GM12892 (cell line): ENCODE data around the gene GRM1.

Experiments used
- POLR2A ChIP-seq: IDR thresholded peaks from 2 replicates; pipeline ENCODE4 v1.6.1; 2011; ENCODE audit warnings: low read depth, low read length, control low read depth
- POLR2AphosphoS5 ChIP-seq: IDR thresholded peaks from 2 replicates; pipeline ENCODE4 v1.6.1; 2011; ENCODE audit warnings: low read depth, low read length, control low read depth

DNA sequence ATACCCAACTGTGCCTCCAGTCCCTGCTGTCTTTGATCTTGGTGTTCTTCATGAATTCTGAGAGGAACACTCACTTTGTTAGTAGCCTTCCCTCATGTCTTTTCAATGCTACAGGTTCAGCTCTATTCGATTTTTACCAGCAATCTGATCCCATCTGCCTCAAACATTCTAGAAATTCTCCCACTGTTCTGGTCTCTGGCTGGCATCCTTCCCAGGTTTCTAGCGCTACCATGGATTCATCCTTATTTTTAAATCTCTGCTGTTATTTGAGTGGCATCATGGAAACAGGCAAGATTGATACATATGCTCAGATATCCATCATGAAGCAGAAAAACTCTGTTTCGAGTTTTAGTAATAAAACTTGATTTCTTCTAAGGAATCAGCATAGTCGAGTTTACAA, 94.8 kb downstream of the GRM1 start:
- TF ChIP-seq POLR2AphosphoS5 (no peak), POLR2A (no peak)
